Neural progenitor cell (in vitro differentiated cells): ENCODE measurements around the gene CES3.

Experiments used
- EZH2 ChIP-seq: fragments of 200-600 bp; sonication (generic); IDR thresholded peaks from 2 replicates; pipeline ENCODE4 v1.6.1; 2017; ENCODE audit warnings: antibody characterized with exemption, mild to moderate bottlenecking, moderate library complexity
- EZH2phosphoT487 ChIP-seq: fragments of 200-600 bp; sonication (generic); IDR thresholded peaks from 2 replicates; pipeline ENCODE4 v1.6.1; 2017; ENCODE audit warnings: antibody characterized with exemption
- TF ChIP-seq, protein P1 (sequence below): fragments of 200-600 bp; sonication (generic); IDR thresholded peaks from 2 replicates; pipeline ENCODE4 v1.5.1; 2017; ENCODE audit warnings: antibody characterized with exemption, mild to moderate bottlenecking

DNA sequence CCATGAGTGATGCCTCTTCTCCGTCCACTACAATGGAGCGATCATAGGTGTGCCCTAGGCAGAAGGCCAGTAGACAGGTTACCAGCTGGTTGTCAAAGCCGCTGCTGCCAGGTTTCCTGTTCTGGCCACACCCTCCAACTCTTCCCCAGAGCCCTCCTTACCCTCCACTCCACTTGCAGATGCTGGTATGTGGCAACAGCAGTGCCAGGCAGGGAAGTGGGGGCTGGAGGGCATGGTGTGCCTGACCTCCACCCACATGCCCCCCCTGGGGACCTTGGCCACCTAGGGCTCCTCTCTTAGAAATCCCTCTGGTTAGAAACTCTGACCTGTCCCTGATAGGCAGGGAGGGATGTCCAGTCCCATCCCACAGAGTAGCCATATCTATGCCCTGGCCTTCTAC is 37.2 kb upstream of the CES3 start:
- TF ChIP-seq, protein P1, sequence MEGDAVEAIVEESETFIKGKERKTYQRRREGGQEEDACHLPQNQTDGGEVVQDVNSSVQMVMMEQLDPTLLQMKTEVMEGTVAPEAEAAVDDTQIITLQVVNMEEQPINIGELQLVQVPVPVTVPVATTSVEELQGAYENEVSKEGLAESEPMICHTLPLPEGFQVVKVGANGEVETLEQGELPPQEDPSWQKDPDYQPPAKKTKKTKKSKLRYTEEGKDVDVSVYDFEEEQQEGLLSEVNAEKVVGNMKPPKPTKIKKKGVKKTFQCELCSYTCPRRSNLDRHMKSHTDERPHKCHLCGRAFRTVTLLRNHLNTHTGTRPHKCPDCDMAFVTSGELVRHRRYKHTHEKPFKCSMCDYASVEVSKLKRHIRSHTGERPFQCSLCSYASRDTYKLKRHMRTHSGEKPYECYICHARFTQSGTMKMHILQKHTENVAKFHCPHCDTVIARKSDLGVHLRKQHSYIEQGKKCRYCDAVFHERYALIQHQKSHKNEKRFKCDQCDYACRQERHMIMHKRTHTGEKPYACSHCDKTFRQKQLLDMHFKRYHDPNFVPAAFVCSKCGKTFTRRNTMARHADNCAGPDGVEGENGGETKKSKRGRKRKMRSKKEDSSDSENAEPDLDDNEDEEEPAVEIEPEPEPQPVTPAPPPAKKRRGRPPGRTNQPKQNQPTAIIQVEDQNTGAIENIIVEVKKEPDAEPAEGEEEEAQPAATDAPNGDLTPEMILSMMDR = no peak
- TF ChIP-seq EZH2phosphoT487 (no peak), EZH2 (no peak)
